ENCODE data around the gene ST8SIA1.

DNA sequence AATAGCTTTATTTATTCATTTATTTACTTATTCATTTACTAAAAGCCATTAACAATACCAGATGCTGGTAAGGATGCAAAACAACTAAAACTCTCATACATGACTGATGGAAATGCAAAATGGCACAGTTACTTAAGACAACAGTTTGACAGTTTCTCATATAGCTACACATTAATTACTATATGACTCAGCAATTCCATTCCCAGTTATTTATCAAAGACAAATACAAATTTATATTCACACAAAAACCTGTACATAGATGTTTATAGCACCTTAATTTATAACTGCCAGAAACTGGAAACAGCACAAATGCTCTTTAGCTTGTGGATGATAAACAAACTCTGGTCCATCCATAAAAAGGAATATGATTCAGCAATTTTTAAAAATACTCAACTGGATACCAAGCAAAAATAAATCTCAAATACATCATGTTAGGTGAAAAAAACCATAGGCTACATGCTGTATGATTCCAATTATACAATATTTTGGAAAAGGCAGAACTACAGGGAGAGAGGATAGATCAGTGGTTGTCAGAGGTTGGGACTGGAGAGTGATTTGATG lies 37.9 kb upstream of the ST8SIA1 start:
- TF ChIP-seq, protein P1, sequence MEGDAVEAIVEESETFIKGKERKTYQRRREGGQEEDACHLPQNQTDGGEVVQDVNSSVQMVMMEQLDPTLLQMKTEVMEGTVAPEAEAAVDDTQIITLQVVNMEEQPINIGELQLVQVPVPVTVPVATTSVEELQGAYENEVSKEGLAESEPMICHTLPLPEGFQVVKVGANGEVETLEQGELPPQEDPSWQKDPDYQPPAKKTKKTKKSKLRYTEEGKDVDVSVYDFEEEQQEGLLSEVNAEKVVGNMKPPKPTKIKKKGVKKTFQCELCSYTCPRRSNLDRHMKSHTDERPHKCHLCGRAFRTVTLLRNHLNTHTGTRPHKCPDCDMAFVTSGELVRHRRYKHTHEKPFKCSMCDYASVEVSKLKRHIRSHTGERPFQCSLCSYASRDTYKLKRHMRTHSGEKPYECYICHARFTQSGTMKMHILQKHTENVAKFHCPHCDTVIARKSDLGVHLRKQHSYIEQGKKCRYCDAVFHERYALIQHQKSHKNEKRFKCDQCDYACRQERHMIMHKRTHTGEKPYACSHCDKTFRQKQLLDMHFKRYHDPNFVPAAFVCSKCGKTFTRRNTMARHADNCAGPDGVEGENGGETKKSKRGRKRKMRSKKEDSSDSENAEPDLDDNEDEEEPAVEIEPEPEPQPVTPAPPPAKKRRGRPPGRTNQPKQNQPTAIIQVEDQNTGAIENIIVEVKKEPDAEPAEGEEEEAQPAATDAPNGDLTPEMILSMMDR (IDR thresholded peaks at IDR 0.05): no peak
- no peak for TF ChIP-seq POLR2A (IDR thresholded peaks at IDR 0.05)
- TF ChIP-seq EP300 (IDR thresholded peaks at IDR 0.05): no peak

Data from ovary (tissue), 3 donors.